RCC 7860 (cell line): ENCODE results near the gene NKD2.
"Not testable (repeated sequence)": the region's sequence is repeated elsewhere in the genome, so short reads cannot be mapped to it uniquely, and the experiment has no call there.

Source experiments
- DNase-seq: peaks from one replicate; pipeline ENCODE4 v3.0.0-alpha.2; 2015; ENCODE audit warnings: low spot score
- FAIRE-seq: peaks from 2 replicates; lab custom pipeline; 2012; peaks lifted over from hg19 to GRCh38; lab: Jason Lieb, UNC

Gene NKD2

GRCh38 chr5:1054799-1055775, 46.5 kb downstream of the NKD2 start:
- DNase-seq (no peak), FAIRE-seq (no peak)

- DNase-seq (no peak), FAIRE-seq (no peak)
These were observed 47.5 kb downstream of the NKD2 start for GRCh38 chr5:1055896-1056610.

GRCh38 chr5:1056611-1057484, 48.2 kb downstream of the NKD2 start:
- no peak for DNase-seq
- no peak for FAIRE-seq

- DNase-seq (no peak), FAIRE-seq (no peak)
These were observed 49.0 kb downstream of the NKD2 start for GRCh38 chr5:1057485-1058082.

GRCh38 chr5:1058083-1058945, 49.7 kb downstream of the NKD2 start:
- no peak for DNase-seq
- no peak for FAIRE-seq

- FAIRE-seq (no peak), DNase-seq (no peak)
These were observed 50.6 kb downstream of the NKD2 start for GRCh38 chr5:1058988-1059883.

GRCh38 chr5:1059884-1060263, 51.3 kb downstream of the NKD2 start:
- DNase-seq (no peak), FAIRE-seq (no peak)

GRCh38 chr5:1060535-1060981, 52.0 kb downstream of the NKD2 start:
- no peak for FAIRE-seq
- DNase-seq: no peak

GRCh38 chr5:1061292-1061691, 52.7 kb downstream of the NKD2 start:
- DNase-seq, FAIRE-seq: not testable (repeated sequence)

- no peak for DNase-seq
- no peak for FAIRE-seq
These were observed 53.3 kb downstream of the NKD2 start for GRCh38 chr5:1061916-1062315.

GRCh38 chr5:1062761-1063568, 54.4 kb downstream of the NKD2 start:
- FAIRE-seq: no peak
- DNase-seq: no peak

GRCh38 chr5:1063661-1064382, 55.2 kb downstream of the NKD2 start:
- no peak for FAIRE-seq
- no peak for DNase-seq

GRCh38 chr5:1064383-1065142, 56.0 kb downstream of the NKD2 start:
- FAIRE-seq: no peak
- no peak for DNase-seq

GRCh38 chr5:1065143-1065750, 56.6 kb downstream of the NKD2 start:
- no peak for FAIRE-seq

GRCh38 chr5:1065891-1066650, 57.5 kb downstream of the NKD2 start:
- FAIRE-seq (no peak), DNase-seq (no peak)

More at GRCh38 chr5:1065143-1065750, 56.6 kb downstream of the NKD2 start:
- no peak for DNase-seq
